HFFc6 (cell line): ENCODE measurements around the gene PRDM16. TPM values are rescaled to one million over a fixed set of nuclear protein-coding genes. Genes with fewer than 3 reads are reported as not detected.

Experiments used
- DNase-seq: peaks from one replicate; pipeline ENCODE4 v3.0.0-alpha.2; 2018
- H3K27ac Mint-ChIP-seq: 2 replicates; pipeline ENCODE4 v1.8.0; 2020; ENCODE audit warnings: mild to moderate bottlenecking, mixed read lengths
- H3K27me3 Mint-ChIP-seq: 2 replicates; pipeline ENCODE4 v1.8.0; 2021; ENCODE audit warnings: mild to moderate bottlenecking, moderate library complexity, mixed read lengths; ENCODE audit not compliant: insufficient read depth
- H3K36me3 Mint-ChIP-seq: 2 replicates; pipeline ENCODE4 v1.8.0; 2021; ENCODE audit warnings: low read depth, mixed read lengths
- H3K4me1 Mint-ChIP-seq: 2 replicates; pipeline ENCODE4 v1.8.0; 2020; ENCODE audit warnings: low read depth, mixed read lengths
- H3K4me3 Mint-ChIP-seq: 2 replicates; pipeline ENCODE4 v1.8.0; 2020; ENCODE audit warnings: mild to moderate bottlenecking, moderate library complexity, mixed read lengths
- H3K9me3 Mint-ChIP-seq: 2 replicates; pipeline ENCODE4 v1.8.0; 2020; ENCODE audit warnings: mild to moderate bottlenecking, mixed read lengths
- total RNA-seq, 6 experiments: library from RNA; stranded (reverse); fragmentation: NEBNext Ultra II Directional; extraction: Animal tissue kit (Norgen Biotek cat#: 25700); gene quantifications; 2 replicates in 1 of 6; 3 replicates in 5 of 6; pipeline ENCODE4 v1.2.3, GENCODE V29; 2021
- TF ChIP-seq, protein P1 (sequence below): fragments of 200-600 bp; sonication (generic); IDR thresholded peaks from 2 replicates; pipeline ENCODE4 v1.5.0; 2021; ENCODE audit warnings: antibody characterized with exemption, mild to moderate bottlenecking

PRDM16 gene
- total RNA-seq, 6 experiments from 2014 or later, result not detected

DNA sequence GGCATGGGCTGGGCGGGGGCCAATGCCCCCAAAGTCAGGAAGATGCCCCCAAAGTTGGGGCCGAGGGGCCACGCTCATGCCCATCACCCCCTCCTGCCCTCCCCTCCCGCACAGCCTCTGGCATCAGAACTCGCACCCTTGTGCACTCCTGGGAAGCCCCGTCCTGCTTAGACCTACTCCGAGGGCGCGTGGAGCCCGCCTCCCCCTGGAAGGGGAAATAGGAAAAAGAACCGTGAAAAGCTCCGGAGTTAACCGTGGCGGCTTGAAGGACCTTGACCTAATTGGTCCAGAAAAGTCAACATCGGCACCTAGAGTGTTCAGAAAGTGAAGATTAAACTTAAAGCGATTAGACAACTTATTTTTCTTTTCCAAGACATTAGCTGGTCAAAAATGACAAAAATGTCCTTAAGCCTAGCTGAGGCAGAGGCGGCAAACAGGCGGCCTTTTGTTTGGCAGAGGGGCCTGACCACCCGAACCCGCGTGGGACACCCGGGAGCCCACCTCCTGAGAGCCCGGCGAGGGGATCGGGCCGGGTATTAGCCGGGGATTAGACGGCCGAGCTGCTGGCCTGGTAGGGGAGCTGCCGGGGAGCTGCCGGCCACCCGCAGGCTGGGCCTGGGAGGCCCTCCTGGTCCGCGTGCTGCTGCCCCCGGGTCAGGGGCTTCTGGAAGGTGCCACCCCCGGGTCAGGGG, 65.5 kb downstream of the PRDM16 start:
- H3K4me3 Mint-ChIP-seq, result no peak overlapping the region
- DNase-seq, result no peak
- H3K36me3 Mint-ChIP-seq, result no peaks in the 10 kb centered on the region; the same call in 1 of the 2 replicates
- H3K27me3 Mint-ChIP-seq, result peaks cover 5% of the 10 kb centered on the region
- no peaks in the 10 kb centered on the region for H3K4me1 Mint-ChIP-seq
- no peak overlapping the region for H3K27ac Mint-ChIP-seq
- H3K9me3 Mint-ChIP-seq, result peaks cover 25% of the 10 kb centered on the region; the same call in 1 of the 2 replicates
- TF ChIP-seq, protein P1, sequence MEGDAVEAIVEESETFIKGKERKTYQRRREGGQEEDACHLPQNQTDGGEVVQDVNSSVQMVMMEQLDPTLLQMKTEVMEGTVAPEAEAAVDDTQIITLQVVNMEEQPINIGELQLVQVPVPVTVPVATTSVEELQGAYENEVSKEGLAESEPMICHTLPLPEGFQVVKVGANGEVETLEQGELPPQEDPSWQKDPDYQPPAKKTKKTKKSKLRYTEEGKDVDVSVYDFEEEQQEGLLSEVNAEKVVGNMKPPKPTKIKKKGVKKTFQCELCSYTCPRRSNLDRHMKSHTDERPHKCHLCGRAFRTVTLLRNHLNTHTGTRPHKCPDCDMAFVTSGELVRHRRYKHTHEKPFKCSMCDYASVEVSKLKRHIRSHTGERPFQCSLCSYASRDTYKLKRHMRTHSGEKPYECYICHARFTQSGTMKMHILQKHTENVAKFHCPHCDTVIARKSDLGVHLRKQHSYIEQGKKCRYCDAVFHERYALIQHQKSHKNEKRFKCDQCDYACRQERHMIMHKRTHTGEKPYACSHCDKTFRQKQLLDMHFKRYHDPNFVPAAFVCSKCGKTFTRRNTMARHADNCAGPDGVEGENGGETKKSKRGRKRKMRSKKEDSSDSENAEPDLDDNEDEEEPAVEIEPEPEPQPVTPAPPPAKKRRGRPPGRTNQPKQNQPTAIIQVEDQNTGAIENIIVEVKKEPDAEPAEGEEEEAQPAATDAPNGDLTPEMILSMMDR, result no peak

DNA sequence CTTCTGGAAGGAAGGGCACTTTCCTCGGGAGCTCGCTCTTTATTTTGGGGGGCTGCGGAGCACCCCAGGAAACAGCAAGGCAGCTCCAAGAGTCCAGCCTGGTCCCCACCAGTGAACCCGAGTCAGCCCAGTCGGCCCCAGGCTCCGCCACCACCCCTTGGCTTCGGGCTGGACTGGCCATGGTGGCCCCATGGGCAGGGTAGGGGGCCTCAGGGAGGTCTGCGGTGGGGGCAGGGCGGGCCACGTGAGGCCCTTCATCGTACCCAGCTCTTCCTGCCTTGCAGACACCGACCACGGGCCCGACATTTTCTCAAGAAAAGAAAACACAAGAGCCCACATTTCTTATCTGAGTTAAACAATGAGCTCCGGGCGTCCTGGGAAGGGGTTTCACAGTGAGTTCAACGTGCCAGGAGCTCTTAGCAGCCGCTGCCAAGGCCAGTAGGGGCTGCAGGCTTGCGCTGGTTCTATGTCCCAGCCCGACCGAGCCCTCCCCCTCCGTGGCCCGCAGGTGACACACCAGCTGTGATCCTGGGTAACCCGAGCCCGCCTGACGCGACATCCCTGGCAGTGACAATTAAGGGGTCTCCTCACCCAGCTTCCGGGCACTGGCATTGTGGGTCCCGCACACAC, 66.2 kb downstream of the PRDM16 start:
- no peaks in the 10 kb centered on the region for H3K4me1 Mint-ChIP-seq
- DNase-seq, result no peak
- no peaks in the 10 kb centered on the region for H3K36me3 Mint-ChIP-seq
- peaks cover 25% of the 10 kb centered on the region; the same call in 1 of the 2 replicates for H3K9me3 Mint-ChIP-seq
- H3K27ac Mint-ChIP-seq, result no peak overlapping the region
- TF ChIP-seq, protein P1, result no peak
- H3K27me3 Mint-ChIP-seq, result peaks cover 5% of the 10 kb centered on the region
- H3K4me3 Mint-ChIP-seq, result no peak overlapping the region

DNA sequence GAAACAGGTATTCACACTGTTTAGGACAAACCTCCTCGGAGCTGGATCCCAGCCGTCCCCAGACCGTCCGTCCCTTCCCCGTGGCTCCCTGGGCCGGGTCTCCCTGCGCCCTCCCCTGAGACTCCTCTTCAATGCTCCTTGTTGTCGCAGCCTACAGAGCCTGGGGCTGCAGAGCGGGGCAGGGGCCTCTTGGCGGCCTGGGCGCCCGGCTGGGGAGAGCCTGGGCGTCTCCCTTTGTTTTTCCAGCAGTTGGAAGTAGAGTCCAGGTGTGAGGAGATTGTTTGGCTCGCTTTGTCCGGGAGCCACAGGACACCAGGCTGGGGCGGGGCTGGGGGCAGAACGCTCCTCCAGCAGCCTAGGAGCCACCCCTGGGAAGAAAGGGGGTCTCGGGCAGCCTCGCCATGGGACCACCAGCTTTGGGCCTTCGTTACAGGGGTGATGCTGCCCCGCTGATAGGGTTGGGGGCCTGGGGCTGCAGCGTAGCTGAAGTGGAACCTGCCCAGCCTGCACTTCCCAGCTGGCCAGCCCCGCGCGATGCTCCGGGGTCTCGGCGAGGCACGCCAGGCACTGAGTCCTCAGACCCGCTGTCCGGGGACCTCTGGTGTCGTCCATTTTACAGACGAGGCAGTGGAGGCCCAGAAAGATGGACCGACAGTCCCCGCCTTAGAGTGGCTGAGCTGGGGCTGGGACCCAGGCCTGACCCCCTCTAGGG, 66.9 kb downstream of the PRDM16 start:
- no peak overlapping the region for H3K4me3 Mint-ChIP-seq
- H3K36me3 Mint-ChIP-seq, result no peaks in the 10 kb centered on the region
- peaks cover 5% of the 10 kb centered on the region for H3K27me3 Mint-ChIP-seq
- H3K9me3 Mint-ChIP-seq, result peaks cover 19% of the 10 kb centered on the region; the same call in 1 of the 2 replicates
- H3K4me1 Mint-ChIP-seq, result no peaks in the 10 kb centered on the region
- no peak overlapping the region for H3K27ac Mint-ChIP-seq
- TF ChIP-seq, protein P1, result no peak
- DNase-seq, result no peak

- Mint-ChIP-seq H3K4me3 (no peak overlapping the region), H3K4me1 (no peaks in the 10 kb centered on the region), H3K36me3 (no peaks in the 10 kb centered on the region), H3K9me3 (peaks cover 17% of the 10 kb centered on the region; the same call in 1 of the 2 replicates), H3K27ac (no peak overlapping the region), H3K27me3 (peaks cover 5% of the 10 kb centered on the region)
- TF ChIP-seq, protein P1, result no peak
- no peak for DNase-seq
These were observed 67.5 kb downstream of the PRDM16 start for GRCh38 chr1:3136532-3136931.

DNA sequence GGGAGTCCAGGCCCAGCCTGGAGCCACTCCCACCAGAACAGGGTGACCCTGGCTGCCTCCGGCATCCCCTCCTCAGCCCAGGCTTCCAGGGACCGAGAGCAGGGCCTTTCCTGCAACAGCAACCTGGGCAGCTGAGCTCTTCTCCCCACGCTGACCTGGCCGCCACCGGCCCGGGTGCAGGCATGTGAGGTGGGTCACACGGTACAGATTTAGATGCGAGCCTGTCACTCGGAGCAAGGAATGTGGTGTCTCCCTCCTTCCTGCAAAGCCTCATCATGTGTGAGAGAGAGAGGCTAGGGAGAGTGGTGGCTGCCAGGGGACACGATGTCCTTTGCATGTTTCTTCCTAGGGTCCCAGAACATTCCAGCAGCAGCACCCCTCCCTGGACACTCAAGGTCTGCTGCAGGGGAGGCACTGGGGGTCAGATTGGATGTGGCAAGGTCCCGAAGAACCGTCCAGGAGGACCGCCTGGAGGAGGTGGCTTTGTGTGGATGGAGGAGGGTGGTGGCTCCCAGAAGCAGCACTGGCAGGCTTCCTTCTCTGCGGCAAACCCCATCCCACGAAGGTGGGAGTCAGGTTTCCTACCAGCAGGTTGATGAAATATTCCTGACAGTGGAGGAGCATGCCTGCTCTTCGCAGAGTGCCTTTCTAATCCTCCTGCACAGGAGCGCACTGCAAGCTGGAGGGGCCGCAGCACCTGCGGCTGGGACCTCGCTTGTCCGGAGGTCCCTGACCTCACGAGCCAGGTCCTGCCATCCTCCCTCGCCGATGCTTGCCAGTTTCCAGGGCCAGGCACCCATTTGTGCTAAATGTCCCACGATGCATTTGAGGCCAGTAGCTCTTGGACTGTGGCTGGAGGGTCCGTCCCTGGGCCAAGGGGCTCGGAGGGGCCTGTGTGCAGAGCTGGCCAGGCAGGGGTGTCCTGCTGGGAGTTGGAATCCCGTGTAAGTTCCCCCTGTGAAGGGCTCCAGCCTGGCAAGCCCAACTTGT, 68.4 kb downstream of the PRDM16 start:
- no peaks in the 10 kb centered on the region for H3K4me1 Mint-ChIP-seq

More for the DNA sequence above, 68.4 kb downstream of the PRDM16 start:
- H3K27me3 Mint-ChIP-seq, result peaks cover 5% of the 10 kb centered on the region
- H3K9me3 Mint-ChIP-seq, result peaks cover 17% of the 10 kb centered on the region; the same call in 1 of the 2 replicates
- H3K36me3 Mint-ChIP-seq, result no peaks in the 10 kb centered on the region
- no peak for DNase-seq
- H3K27ac Mint-ChIP-seq, result no peak overlapping the region
- no peak overlapping the region for H3K4me3 Mint-ChIP-seq
- TF ChIP-seq, protein P1, result no peak
